Measurements from ENCODE around the gene FGD5. TPM values are rescaled to one million over a fixed set of nuclear protein-coding genes. Genes with fewer than 3 reads are reported as not detected.

FGD5 gene
- polyA plus RNA-seq, 3 donors = 0.03 TPM; not detected in 2

DNA sequence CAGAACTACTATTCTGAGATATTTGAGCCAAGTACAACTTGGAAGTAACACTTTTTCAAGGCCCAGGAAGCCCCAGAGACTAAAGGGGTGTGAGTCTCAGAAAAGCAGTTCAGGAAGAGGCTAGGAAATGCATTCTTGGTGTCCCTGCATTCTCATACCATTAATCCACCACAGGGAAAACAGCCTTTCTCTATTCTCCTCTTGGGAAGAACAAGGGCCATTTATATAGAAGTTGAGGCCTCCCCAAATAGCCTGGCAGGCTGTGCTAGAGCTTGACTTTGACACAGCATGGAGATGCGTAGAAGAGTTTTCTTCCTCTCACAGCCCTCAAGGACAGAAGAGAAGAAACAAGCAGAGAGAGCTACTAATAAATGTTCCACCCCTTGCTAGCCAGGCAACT, 123.1 kb downstream of the FGD5 start:
- no peak overlapping the region for H3K4me3 Mint-ChIP-seq
- H3K36me3 ChIP-seq (replicated peaks in 1 of 2; ENCODE audit: control insufficient read depth in 1 of 2, insufficient read depth in 2 of 2, low read length in 2 of 2) = peaks cover 19 to 40% of the 10 kb centered on the region in 2 donors
- peaks cover 41% of the 10 kb centered on the region for H3K79me2 ChIP-seq (ENCODE audit: insufficient read depth, low read length)
- peaks cover 14 to 21% of the 10 kb centered on the region in 2 donors for H3K4me1 ChIP-seq (ENCODE audit: control insufficient read depth in 1 of 2, insufficient read depth in 2 of 2, low read length in 2 of 2)
- H3K27me3 ChIP-seq (ENCODE audit: control insufficient read depth in 2 of 2, insufficient read depth in 2 of 2, low read length in 2 of 2) = no peaks in the 10 kb centered on the region
- H3K36me3 Mint-ChIP-seq = peaks cover 28 to 35% of the 10 kb centered on the region in 2 donors
- no peaks in the 10 kb centered on the region for H3K9me3 Mint-ChIP-seq
- H3K9ac ChIP-seq (ENCODE audit: insufficient read depth, low read length, poor library complexity, severe bottlenecking) = no peak overlapping the region
- H3K4me1 Mint-ChIP-seq = peaks cover 21% of the 10 kb centered on the region
- no peaks in the 10 kb centered on the region for H3K9me3 ChIP-seq (replicated peaks in 1 of 2; ENCODE audit: control insufficient read depth in 1 of 2, insufficient read depth in 1 of 2, low read length in 2 of 2)
- H3K27ac ChIP-seq (ENCODE audit: low read depth in 1 of 2, low read length in 2 of 2) = no peak overlapping the region
- no peak overlapping the region for H2AFZ ChIP-seq (ENCODE audit: insufficient read depth, low read depth, low read length, poor library complexity, severe bottlenecking)
- WGBS (ENCODE audit: insufficient coverage) = 100% methylated on average over 1 of the region's 1 CpG
- H3K27ac Mint-ChIP-seq = no peak overlapping the region
- no peak for DNase-seq
- peaks cover 52% of the 10 kb centered on the region for H4K20me1 ChIP-seq (ENCODE audit: insufficient read depth, low read length)
- H3K4me3 ChIP-seq (replicated peaks in 1 of 3; ENCODE audit: low read depth in 2 of 3, low read length in 3 of 3) = no peak overlapping the region
- TF ChIP-seq, protein P1, sequence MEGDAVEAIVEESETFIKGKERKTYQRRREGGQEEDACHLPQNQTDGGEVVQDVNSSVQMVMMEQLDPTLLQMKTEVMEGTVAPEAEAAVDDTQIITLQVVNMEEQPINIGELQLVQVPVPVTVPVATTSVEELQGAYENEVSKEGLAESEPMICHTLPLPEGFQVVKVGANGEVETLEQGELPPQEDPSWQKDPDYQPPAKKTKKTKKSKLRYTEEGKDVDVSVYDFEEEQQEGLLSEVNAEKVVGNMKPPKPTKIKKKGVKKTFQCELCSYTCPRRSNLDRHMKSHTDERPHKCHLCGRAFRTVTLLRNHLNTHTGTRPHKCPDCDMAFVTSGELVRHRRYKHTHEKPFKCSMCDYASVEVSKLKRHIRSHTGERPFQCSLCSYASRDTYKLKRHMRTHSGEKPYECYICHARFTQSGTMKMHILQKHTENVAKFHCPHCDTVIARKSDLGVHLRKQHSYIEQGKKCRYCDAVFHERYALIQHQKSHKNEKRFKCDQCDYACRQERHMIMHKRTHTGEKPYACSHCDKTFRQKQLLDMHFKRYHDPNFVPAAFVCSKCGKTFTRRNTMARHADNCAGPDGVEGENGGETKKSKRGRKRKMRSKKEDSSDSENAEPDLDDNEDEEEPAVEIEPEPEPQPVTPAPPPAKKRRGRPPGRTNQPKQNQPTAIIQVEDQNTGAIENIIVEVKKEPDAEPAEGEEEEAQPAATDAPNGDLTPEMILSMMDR (IDR thresholded peaks at IDR 0.05) = no peak
- H3K27me3 Mint-ChIP-seq (ENCODE audit: low read depth in 3 of 3) = no peaks in the 10 kb centered on the region
- intact Hi-C loops (cut with micrococcal nuclease) = loop anchor here (10.0 kb wide), 4 partner anchors 123 to 663 kb away; partner anchors contain the start of genes BTD (in 1 of the 2), CCDC174 (in 1 of the 2), HACL1 (in 1 of the 2) and MRPS25 (in 1 of the 2)
- no peak overlapping the region for H3K4me2 ChIP-seq (replicated peaks; ENCODE audit: extremely low read depth, low read length, poor library complexity, severe bottlenecking)

DNA sequence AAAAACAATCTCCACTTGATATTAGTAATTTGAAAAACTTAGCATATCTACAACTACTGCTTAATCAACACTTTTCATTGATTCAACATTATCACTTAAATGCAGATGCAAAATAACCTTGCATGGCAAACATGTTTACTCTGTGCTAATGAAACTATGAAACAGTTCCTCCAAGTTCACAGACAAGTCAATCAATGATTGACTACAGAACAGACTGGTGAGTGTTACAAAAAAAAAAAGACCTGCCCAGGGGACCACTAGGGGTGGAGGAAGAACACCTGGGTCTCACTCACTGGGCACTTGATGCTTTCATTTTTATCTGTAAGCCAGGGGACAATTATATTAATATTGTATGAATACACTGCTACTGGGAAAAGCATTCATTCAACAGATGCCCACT, 124.3 kb downstream of the FGD5 start:
- Mint-ChIP-seq H3K4me1 (peaks cover 22% of the 10 kb centered on the region), H3K9me3 (no peaks in the 10 kb centered on the region), H3K36me3 (peaks cover 28 to 35% of the 10 kb centered on the region in 2 donors), H3K4me3 (no peak overlapping the region), H3K27me3 (ENCODE audit: low read depth in 3 of 3) (no peaks in the 10 kb centered on the region), H3K27ac (no peak overlapping the region)
- Histone ChIP-seq H3K27me3 (ENCODE audit: control insufficient read depth in 2 of 2, insufficient read depth in 2 of 2, low read length in 2 of 2) (no peaks in the 10 kb centered on the region), H2AFZ (ENCODE audit: insufficient read depth, low read depth, low read length, poor library complexity, severe bottlenecking) (no peak overlapping the region), H3K4me2 (replicated peaks; ENCODE audit: extremely low read depth, low read length, poor library complexity, severe bottlenecking) (no peak overlapping the region), H3K4me3 (replicated peaks in 1 of 3; ENCODE audit: low read depth in 2 of 3, low read length in 3 of 3) (no peak overlapping the region), H3K9me3 (replicated peaks in 1 of 2; ENCODE audit: control insufficient read depth in 1 of 2, insufficient read depth in 1 of 2, low read length in 2 of 2) (no peaks in the 10 kb centered on the region), H3K36me3 (replicated peaks in 1 of 2; ENCODE audit: control insufficient read depth in 1 of 2, insufficient read depth in 2 of 2, low read length in 2 of 2) (peaks cover 19 to 40% of the 10 kb centered on the region in 2 donors), H3K4me1 (ENCODE audit: control insufficient read depth in 1 of 2, insufficient read depth in 2 of 2, low read length in 2 of 2) (peaks cover 14 to 22% of the 10 kb centered on the region in 2 donors), H3K79me2 (ENCODE audit: insufficient read depth, low read length) (peaks cover 43% of the 10 kb centered on the region), H3K27ac (ENCODE audit: low read depth in 1 of 2, low read length in 2 of 2) (no peak overlapping the region), H3K9ac (ENCODE audit: insufficient read depth, low read length, poor library complexity, severe bottlenecking) (no peak overlapping the region), H4K20me1 (ENCODE audit: insufficient read depth, low read length) (peaks cover 52% of the 10 kb centered on the region)
- TF ChIP-seq, protein P1 (IDR thresholded peaks at IDR 0.05) = no peak
- DNase-seq = no peak
- intact Hi-C loops (cut with micrococcal nuclease) = loop anchor here (10.0 kb wide), 4 partner anchors 122 to 662 kb away; partner anchors contain the start of genes BTD (in 1 of the 2), CCDC174 (in 1 of the 2), HACL1 (in 1 of the 2) and MRPS25 (in 1 of the 2)
